WERI-Rb-1 (cell line): ENCODE data around the gene OR13C4.

Source experiments
- DNase-seq: peaks from one replicate; pipeline ENCODE4 v3.0.0-alpha.2; 2020
- H3K27ac ChIP-seq: fragments of 250-450 bp; sonication (Bioruptor Pico); 2 replicates; pipeline ENCODE4 v1.5.1; 2020; ENCODE audit warnings: mild to moderate bottlenecking, moderate library complexity
- H3K27me3 ChIP-seq: fragments of 250-450 bp; sonication (Bioruptor Pico); 2 replicates; pipeline ENCODE4 v1.5.1; 2021; ENCODE audit warnings: mild to moderate bottlenecking, low read depth, moderate library complexity; ENCODE audit not compliant: insufficient read depth, severe bottlenecking
- H3K36me3 ChIP-seq: fragments of 250-450 bp; sonication (Bioruptor Pico); 2 replicates; pipeline ENCODE4 v1.5.1; 2020; ENCODE audit warnings: mild to moderate bottlenecking, moderate library complexity
- H3K4me3 ChIP-seq: 2 replicates; pipeline ENCODE4 v1.5.1; 2011; ENCODE audit warnings: low read depth, mild to moderate bottlenecking, control low read depth, low read length
- H3K9me3 ChIP-seq: fragments of 250-450 bp; sonication (Bioruptor Pico); 2 replicates; pipeline ENCODE4 v1.5.1; 2021; ENCODE audit warnings: mild to moderate bottlenecking, moderate library complexity; ENCODE audit not compliant: severe bottlenecking
- TF ChIP-seq, protein P1 (sequence below): IDR thresholded peaks from 2 replicates; pipeline ENCODE4 v1.5.1; 2011; ENCODE audit warnings: low read depth, mild to moderate bottlenecking, control low read depth, inconsistent platforms, low read length

OR13C4 gene

DNA sequence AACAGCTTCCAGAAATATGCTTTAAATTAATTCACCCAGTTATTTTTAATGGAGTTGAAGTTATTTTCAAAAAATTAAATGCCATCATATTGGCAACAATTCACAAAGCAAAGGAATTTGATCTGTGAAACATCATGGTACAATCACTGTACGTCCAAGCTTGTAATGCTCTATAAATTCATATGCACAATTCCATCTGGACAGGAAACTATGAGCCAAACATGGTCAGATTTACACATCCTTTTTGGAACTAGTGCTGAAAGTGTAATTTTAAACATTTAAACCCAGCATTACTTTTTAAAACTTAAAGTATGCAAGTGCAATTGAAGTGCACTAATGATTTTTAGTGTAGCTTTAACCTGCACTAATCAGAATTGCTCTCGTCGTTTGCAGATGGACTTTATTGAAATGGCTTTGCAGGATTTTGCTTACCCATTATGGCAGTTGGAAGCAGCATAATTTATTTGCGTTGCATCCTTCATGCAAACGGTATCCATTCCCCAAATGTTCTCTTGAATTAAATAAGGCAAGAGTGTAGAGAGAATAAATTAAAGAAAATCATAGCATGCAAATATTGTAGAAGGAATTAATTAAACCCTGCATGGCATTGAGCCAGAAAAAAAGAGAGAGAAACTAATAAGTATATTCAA, 44.0 kb downstream of the OR13C4 start:
- TF ChIP-seq, protein P1, sequence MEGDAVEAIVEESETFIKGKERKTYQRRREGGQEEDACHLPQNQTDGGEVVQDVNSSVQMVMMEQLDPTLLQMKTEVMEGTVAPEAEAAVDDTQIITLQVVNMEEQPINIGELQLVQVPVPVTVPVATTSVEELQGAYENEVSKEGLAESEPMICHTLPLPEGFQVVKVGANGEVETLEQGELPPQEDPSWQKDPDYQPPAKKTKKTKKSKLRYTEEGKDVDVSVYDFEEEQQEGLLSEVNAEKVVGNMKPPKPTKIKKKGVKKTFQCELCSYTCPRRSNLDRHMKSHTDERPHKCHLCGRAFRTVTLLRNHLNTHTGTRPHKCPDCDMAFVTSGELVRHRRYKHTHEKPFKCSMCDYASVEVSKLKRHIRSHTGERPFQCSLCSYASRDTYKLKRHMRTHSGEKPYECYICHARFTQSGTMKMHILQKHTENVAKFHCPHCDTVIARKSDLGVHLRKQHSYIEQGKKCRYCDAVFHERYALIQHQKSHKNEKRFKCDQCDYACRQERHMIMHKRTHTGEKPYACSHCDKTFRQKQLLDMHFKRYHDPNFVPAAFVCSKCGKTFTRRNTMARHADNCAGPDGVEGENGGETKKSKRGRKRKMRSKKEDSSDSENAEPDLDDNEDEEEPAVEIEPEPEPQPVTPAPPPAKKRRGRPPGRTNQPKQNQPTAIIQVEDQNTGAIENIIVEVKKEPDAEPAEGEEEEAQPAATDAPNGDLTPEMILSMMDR, result no peak
- no peaks in the 10 kb centered on the region for H3K36me3 ChIP-seq
- no peak for DNase-seq
- H3K9me3 ChIP-seq, result no peaks in the 10 kb centered on the region
- H3K27ac ChIP-seq, result no peak overlapping the region
- H3K27me3 ChIP-seq, result no peaks in the 10 kb centered on the region
- no peak overlapping the region for H3K4me3 ChIP-seq
